ENCODE data around the gene CDK6. TPM values are rescaled to one million over a fixed set of nuclear protein-coding genes. Genes with fewer than 3 reads are reported as not detected.

Gene CDK6
- total RNA-seq, 1 experiment from 2014 or later: 175 TPM

- peaks cover 75% of the 10 kb centered on the region for H3K36me3 Mint-ChIP-seq (ENCODE audit: insufficient read depth, unreplicated experiment)
- H3K36me3 ChIP-seq (ENCODE audit: control insufficient read depth, insufficient read depth, low read length): peaks cover 3% of the 10 kb centered on the region; the same call in 1 of the 2 replicates
- H3K4me1 ChIP-seq: no peaks in the 10 kb centered on the region
- no peaks in the 10 kb centered on the region for H3K4me1 Mint-ChIP-seq (ENCODE audit: low read depth, unreplicated experiment)
- no TSS peak for BruUV-seq (replicated peaks)
- intact Hi-C loops (cut with micrococcal nuclease; ENCODE audit: unreplicated experiment): no loop called here
- ChIA-PET CTCF (no interaction called here), POLR2A (no interaction called here)
- H3K4me3 Mint-ChIP-seq (ENCODE audit: unreplicated experiment): no peak overlapping the region
- H3K4me3 ChIP-seq (ENCODE audit: low read depth, low read length): no peak overlapping the region
- no peaks in the 10 kb centered on the region for H3K9me3 ChIP-seq
- DNase-seq: no peak
- TF ChIP-seq, protein P1, sequence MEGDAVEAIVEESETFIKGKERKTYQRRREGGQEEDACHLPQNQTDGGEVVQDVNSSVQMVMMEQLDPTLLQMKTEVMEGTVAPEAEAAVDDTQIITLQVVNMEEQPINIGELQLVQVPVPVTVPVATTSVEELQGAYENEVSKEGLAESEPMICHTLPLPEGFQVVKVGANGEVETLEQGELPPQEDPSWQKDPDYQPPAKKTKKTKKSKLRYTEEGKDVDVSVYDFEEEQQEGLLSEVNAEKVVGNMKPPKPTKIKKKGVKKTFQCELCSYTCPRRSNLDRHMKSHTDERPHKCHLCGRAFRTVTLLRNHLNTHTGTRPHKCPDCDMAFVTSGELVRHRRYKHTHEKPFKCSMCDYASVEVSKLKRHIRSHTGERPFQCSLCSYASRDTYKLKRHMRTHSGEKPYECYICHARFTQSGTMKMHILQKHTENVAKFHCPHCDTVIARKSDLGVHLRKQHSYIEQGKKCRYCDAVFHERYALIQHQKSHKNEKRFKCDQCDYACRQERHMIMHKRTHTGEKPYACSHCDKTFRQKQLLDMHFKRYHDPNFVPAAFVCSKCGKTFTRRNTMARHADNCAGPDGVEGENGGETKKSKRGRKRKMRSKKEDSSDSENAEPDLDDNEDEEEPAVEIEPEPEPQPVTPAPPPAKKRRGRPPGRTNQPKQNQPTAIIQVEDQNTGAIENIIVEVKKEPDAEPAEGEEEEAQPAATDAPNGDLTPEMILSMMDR (IDR thresholded peaks at IDR 0.05; ENCODE audit: insufficient read depth in 1 of 2, low read depth in 1 of 2, low read length in 1 of 2, severe bottlenecking in 1 of 2, unreplicated experiment in 1 of 2): no peak
- H3K27me3 ChIP-seq (replicated peaks; ENCODE audit: control insufficient read depth, insufficient read depth, low read length): no peaks in the 10 kb centered on the region
- no peak overlapping the region for H3K27ac Mint-ChIP-seq (ENCODE audit: unreplicated experiment)
- H3K9me3 Mint-ChIP-seq (ENCODE audit: unreplicated experiment): no peaks in the 10 kb centered on the region
- no peaks in the 10 kb centered on the region for H3K27me3 Mint-ChIP-seq (ENCODE audit: insufficient read depth, unreplicated experiment)
Observed at GRCh38 chr7:92614660-92615174, 221.7 kb downstream of the CDK6 start.

- BruUV-seq (replicated peaks): no TSS peak
Observed at GRCh38 chr7:92613720-92614119, 222.7 kb downstream of the CDK6 start.

DNA sequence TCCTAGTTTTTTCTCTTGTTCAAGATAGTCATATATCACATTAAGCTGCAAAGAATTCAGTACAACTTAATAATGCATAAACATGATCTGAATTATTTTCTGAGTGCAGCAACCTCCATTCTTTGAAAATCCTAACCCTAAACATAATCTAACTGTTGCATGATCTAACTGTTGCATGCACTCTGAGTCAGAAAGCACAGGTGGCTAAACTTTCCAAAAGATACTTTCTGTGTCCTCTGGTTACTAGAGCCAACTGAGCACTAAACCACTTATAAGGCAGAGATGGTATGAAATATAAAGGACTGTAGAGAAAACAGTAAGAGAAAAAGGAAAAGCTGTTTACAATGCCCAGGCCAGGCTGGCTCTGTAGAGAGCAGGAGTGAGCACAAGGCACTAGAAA lies 223.2 kb downstream of the CDK6 start:
- ChIA-PET CTCF (no interaction called here), POLR2A (no interaction called here)
- Mint-ChIP-seq H3K27ac (ENCODE audit: unreplicated experiment) (no peak overlapping the region), H3K9me3 (ENCODE audit: unreplicated experiment) (no peaks in the 10 kb centered on the region), H3K27me3 (ENCODE audit: insufficient read depth, unreplicated experiment) (no peaks in the 10 kb centered on the region), H3K36me3 (ENCODE audit: insufficient read depth, unreplicated experiment) (peaks cover 83% of the 10 kb centered on the region), H3K4me1 (ENCODE audit: low read depth, unreplicated experiment) (no peaks in the 10 kb centered on the region), H3K4me3 (ENCODE audit: unreplicated experiment) (no peak overlapping the region)
- Histone ChIP-seq H3K9me3 (no peaks in the 10 kb centered on the region), H3K4me3 (ENCODE audit: low read depth, low read length) (no peak overlapping the region), H3K36me3 (ENCODE audit: control insufficient read depth, insufficient read depth, low read length) (peaks cover 2% of the 10 kb centered on the region; the same call in 1 of the 2 replicates), H3K4me1 (no peaks in the 10 kb centered on the region), H3K27me3 (replicated peaks; ENCODE audit: control insufficient read depth, insufficient read depth, low read length) (no peaks in the 10 kb centered on the region)
- intact Hi-C loops (cut with micrococcal nuclease; ENCODE audit: unreplicated experiment): no loop called here
- TF ChIP-seq, protein P1 (IDR thresholded peaks at IDR 0.05; ENCODE audit: insufficient read depth in 1 of 2, low read depth in 1 of 2, low read length in 1 of 2, severe bottlenecking in 1 of 2, unreplicated experiment in 1 of 2): no peak
- no peak for DNase-seq
- BruUV-seq (replicated peaks): no TSS peak

More at GRCh38 chr7:92613720-92614119, 222.7 kb downstream of the CDK6 start:
- Histone ChIP-seq H3K4me1 (no peaks in the 10 kb centered on the region), H3K4me3 (ENCODE audit: low read depth, low read length) (no peak overlapping the region), H3K9me3 (no peaks in the 10 kb centered on the region), H3K36me3 (ENCODE audit: control insufficient read depth, insufficient read depth, low read length) (peaks cover 2% of the 10 kb centered on the region; the same call in 1 of the 2 replicates), H3K27me3 (replicated peaks; ENCODE audit: control insufficient read depth, insufficient read depth, low read length) (no peaks in the 10 kb centered on the region)
- TF ChIP-seq, protein P1 (IDR thresholded peaks at IDR 0.05; ENCODE audit: insufficient read depth in 1 of 2, low read depth in 1 of 2, low read length in 1 of 2, severe bottlenecking in 1 of 2, unreplicated experiment in 1 of 2): no peak
- no peak overlapping the region for H3K4me3 Mint-ChIP-seq (ENCODE audit: unreplicated experiment)
- H3K27me3 Mint-ChIP-seq (ENCODE audit: insufficient read depth, unreplicated experiment): no peaks in the 10 kb centered on the region
- ChIA-PET POLR2A (no interaction called here), CTCF (no interaction called here)
- H3K27ac Mint-ChIP-seq (ENCODE audit: unreplicated experiment): no peak overlapping the region
- intact Hi-C loops (cut with micrococcal nuclease; ENCODE audit: unreplicated experiment): no loop called here
- no peaks in the 10 kb centered on the region for H3K4me1 Mint-ChIP-seq (ENCODE audit: low read depth, unreplicated experiment)
- no peak for DNase-seq
- H3K9me3 Mint-ChIP-seq (ENCODE audit: unreplicated experiment): no peaks in the 10 kb centered on the region
- peaks cover 80% of the 10 kb centered on the region for H3K36me3 Mint-ChIP-seq (ENCODE audit: insufficient read depth, unreplicated experiment)
